Trophoblast cell (in vitro differentiated cells and primary cell): ENCODE results near the gene NETO2.

Experiments used
- DNase-seq, 2 donors: peaks; one replicate each; pipeline ENCODE4 v3.0.0-alpha.2; 2016
- H2AFZ ChIP-seq: 2 replicates; pipeline ENCODE4 v1.6.1; 2013; ENCODE audit warnings: low read length, moderate library complexity, mild to moderate bottlenecking; ENCODE audit not compliant: insufficient read depth, poor library complexity
- H2AK5ac ChIP-seq: 2 replicates; pipeline ENCODE4 v1.6.1; 2013; ENCODE audit warnings: mild to moderate bottlenecking, low read length
- H2BK120ac ChIP-seq: 2 replicates; pipeline ENCODE4 v1.6.1; 2013; ENCODE audit warnings: low read length, mild to moderate bottlenecking, moderate library complexity; ENCODE audit not compliant: insufficient read depth, poor library complexity
- H2BK12ac ChIP-seq: 2 replicates; pipeline ENCODE4 v1.6.1; 2013; ENCODE audit warnings: mild to moderate bottlenecking, low read length, moderate library complexity
- H2BK5ac ChIP-seq: 2 replicates; pipeline ENCODE4 v1.6.1; 2013; ENCODE audit warnings: low read length, low read depth, moderate library complexity, mild to moderate bottlenecking; ENCODE audit not compliant: poor library complexity
- H3K14ac ChIP-seq: 2 replicates; pipeline ENCODE4 v1.6.1; 2013; ENCODE audit warnings: mild to moderate bottlenecking, low read length
- H3K18ac ChIP-seq: 2 replicates; pipeline ENCODE4 v1.6.1; 2013; ENCODE audit warnings: mild to moderate bottlenecking, low read length
- H3K23ac ChIP-seq: 2 replicates; pipeline ENCODE4 v1.6.1; 2013; ENCODE audit warnings: low read length
- H3K27ac ChIP-seq: 2 replicates; pipeline ENCODE4 v1.5.1; 2013; ENCODE audit warnings: low read depth, mild to moderate bottlenecking, inconsistent platforms, low read length, moderate library complexity
- H3K27me3 ChIP-seq: 2 replicates; pipeline ENCODE4 v1.6.1; 2013; ENCODE audit warnings: inconsistent platforms, mild to moderate bottlenecking, low read length, moderate library complexity; ENCODE audit not compliant: insufficient read depth
- H3K36me3 ChIP-seq, 2 experiments: 1 replicate in 1 of 2; 2 replicates in 1 of 2; pipeline ENCODE4 v1.6.1; 2013; ENCODE audit warnings: low read length in 2 of 2, mild to moderate bottlenecking in 2 of 2, moderate library complexity in 1 of 2; ENCODE audit not compliant: insufficient read depth in 2 of 2, control insufficient read depth in 1 of 2
- H3K4ac ChIP-seq: 2 replicates; pipeline ENCODE4 v1.6.1; 2013; ENCODE audit warnings: low read depth, mild to moderate bottlenecking, low read length, moderate library complexity
- H3K4me1 ChIP-seq, 2 experiments: 1 replicate in 1 of 2; 2 replicates in 1 of 2; pipeline ENCODE4 v1.6.1; 2013; ENCODE audit warnings: low read length in 2 of 2, mild to moderate bottlenecking in 2 of 2, moderate library complexity in 1 of 2; ENCODE audit not compliant: insufficient read depth in 2 of 2, control insufficient read depth in 1 of 2
- H3K4me2 ChIP-seq: 2 replicates; pipeline ENCODE4 v1.6.1; 2013; ENCODE audit warnings: inconsistent platforms, mild to moderate bottlenecking, low read length, moderate library complexity
- H3K4me3 ChIP-seq: 2 replicates; pipeline ENCODE4 v1.5.1; 2013; ENCODE audit warnings: mild to moderate bottlenecking, low read depth, low read length, inconsistent platforms
- H3K79me1 ChIP-seq: one replicate; pipeline ENCODE4 v1.6.1; 2013; ENCODE audit warnings: low read length
- H3K79me2 ChIP-seq: 2 replicates; pipeline ENCODE4 v1.6.1; 2013; ENCODE audit warnings: low read length, mild to moderate bottlenecking; ENCODE audit not compliant: control insufficient read depth, insufficient read depth, poor library complexity
- H3K9ac ChIP-seq: 2 replicates; pipeline ENCODE4 v1.6.1; 2013; ENCODE audit warnings: mild to moderate bottlenecking, low read length
- H3K9me3 ChIP-seq: 2 replicates; pipeline ENCODE4 v1.6.1; 2013; ENCODE audit warnings: low read depth, mild to moderate bottlenecking, control low read depth, inconsistent platforms, low read length; ENCODE audit not compliant: insufficient read depth
- H4K12ac ChIP-seq: 2 replicates; pipeline ENCODE4 v1.6.1; 2013; ENCODE audit warnings: low read depth, mild to moderate bottlenecking, low read length, moderate library complexity
- H4K8ac ChIP-seq: 2 replicates; pipeline ENCODE4 v1.6.1; 2013; ENCODE audit warnings: low read depth, mild to moderate bottlenecking, low read length, moderate library complexity
- H4K91ac ChIP-seq: one replicate; pipeline ENCODE4 v1.6.1; 2013; ENCODE audit warnings: low read depth, mild to moderate bottlenecking, low read length, moderate library complexity
- WGBS: extraction: QIAGEN DNeasy Blood & Tissue Kit; methylation state at CpG from one replicate; pipeline ENCODE4 v1.1.7; 2013; ENCODE audit warnings: missing lambda C conversion rate; ENCODE audit not compliant: insufficient read length, insufficient coverage; ENCODE audit errors: extremely low coverage; 5-methylcytosine and 5-hydroxymethylcytosine counted together

The NETO2 gene

DNA sequence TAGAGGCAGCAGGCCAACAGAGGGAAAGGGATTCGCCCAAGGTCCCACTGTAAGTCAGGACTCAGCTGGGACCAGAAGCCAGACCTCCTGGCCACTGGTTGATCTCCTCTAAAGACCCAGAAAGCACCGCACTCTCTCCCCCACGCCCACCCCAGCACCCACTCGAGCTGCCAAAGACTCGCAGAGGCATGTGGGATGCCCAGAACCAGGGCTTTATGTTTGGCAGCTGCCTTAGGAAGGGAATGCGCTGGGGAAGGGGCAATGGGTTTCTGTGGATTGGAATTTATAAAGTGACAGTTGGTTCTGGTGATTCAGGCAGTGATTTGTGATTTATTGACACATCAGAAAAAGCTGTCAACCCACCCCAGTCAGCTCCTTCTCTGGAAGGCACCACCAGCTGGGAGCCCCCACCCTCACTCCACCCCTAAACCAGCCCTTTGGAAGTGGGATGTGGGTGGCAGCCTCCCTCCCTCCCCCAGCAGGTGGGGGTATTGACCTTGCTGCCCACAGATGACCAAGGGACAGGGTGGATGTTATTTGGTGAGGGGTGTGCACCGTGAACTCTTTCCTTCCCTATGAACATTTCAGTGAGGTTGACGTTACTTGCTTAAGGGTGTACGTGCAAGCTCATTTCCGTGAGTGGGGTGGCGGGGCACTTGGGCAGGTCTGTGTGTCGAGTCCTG, 93.7 kb downstream of the NETO2 start:
- Histone ChIP-seq H2AFZ (no peak overlapping the region), H3K18ac (no peak overlapping the region), H4K8ac (no peak overlapping the region), H2BK120ac (no peak overlapping the region), H3K4ac (no peak overlapping the region), H3K4me3 (no peak overlapping the region), H3K79me2 (no peaks in the 10 kb centered on the region), H3K4me1 (no peaks in the 10 kb centered on the region), H2BK5ac (no peak overlapping the region), H2BK12ac (no peak overlapping the region), H3K27me3 (no peaks in the 10 kb centered on the region), H3K23ac (no peak overlapping the region), H3K9ac (no peak overlapping the region), H4K91ac (no peak overlapping the region), H3K14ac (no peak overlapping the region), H3K79me1 (no peaks in the 10 kb centered on the region), H3K36me3 (no peaks in the 10 kb centered on the region), H2AK5ac (no peak overlapping the region), H3K27ac (no peak overlapping the region), H3K9me3 (peaks cover 2% of the 10 kb centered on the region), H3K4me2 (no peak overlapping the region), H4K12ac (no peak overlapping the region)
- no CpG with 5 or more reads among the region's 12 CpGs for WGBS
- DNase-seq: no peak

DNA sequence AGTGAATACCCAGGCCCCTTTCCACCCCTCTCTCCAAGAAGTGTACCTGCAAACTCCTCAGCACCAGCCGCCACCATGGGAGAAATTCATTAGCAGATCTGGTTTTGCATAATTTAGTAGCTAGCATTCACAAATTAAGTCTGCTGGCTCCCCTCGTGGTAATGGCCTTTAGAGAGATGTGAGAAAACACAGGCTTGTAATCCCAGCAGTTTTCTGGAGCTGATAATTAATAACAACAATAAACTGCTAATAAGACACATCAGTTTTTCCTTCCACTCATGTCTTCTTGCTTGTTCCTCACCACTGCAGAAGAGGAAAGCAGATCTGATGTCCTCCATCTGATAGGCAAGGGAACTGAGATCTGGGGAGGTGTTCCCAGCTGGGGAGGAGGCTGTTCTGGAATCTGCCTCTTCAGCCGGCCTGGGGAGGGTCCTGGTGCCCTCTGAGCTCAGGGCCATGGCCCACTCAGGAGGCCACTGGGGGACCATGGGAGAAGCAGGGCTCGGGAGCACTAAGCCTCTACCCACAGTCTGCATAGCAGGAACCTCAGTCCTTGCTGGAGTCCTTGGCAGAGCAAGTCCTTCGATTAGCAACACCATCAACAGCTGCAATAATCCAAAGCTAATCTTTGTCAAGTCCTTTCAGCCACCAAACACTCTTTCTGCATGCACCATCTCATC, 96.1 kb downstream of the NETO2 start:
- H3K79me1 ChIP-seq: no peaks in the 10 kb centered on the region
- H4K12ac ChIP-seq: no peak overlapping the region
- no peak overlapping the region for H3K4me2 ChIP-seq
- no peak overlapping the region for H3K4ac ChIP-seq
- H2AK5ac ChIP-seq: no peak overlapping the region
- H3K23ac ChIP-seq: no peak overlapping the region
- no peak overlapping the region for H3K14ac ChIP-seq
- H2BK120ac ChIP-seq: no peak overlapping the region
- no peak overlapping the region for H4K8ac ChIP-seq
- no peak overlapping the region for H3K27ac ChIP-seq
- H3K9ac ChIP-seq: no peak overlapping the region
- no peaks in the 10 kb centered on the region for H3K79me2 ChIP-seq
- no peak overlapping the region for H3K18ac ChIP-seq
- H4K91ac ChIP-seq: no peak overlapping the region
- H3K36me3 ChIP-seq: no peaks in the 10 kb centered on the region
- H2BK5ac ChIP-seq: no peak overlapping the region
- no peak overlapping the region for H3K4me3 ChIP-seq
- WGBS: no CpG with 5 or more reads among the region's 5 CpGs
- H2BK12ac ChIP-seq: no peak overlapping the region
- no peak overlapping the region for H2AFZ ChIP-seq
- no peaks in the 10 kb centered on the region for H3K4me1 ChIP-seq
- H3K27me3 ChIP-seq: no peaks in the 10 kb centered on the region
- no peak for DNase-seq
- H3K9me3 ChIP-seq: peaks cover 2% of the 10 kb centered on the region

DNA sequence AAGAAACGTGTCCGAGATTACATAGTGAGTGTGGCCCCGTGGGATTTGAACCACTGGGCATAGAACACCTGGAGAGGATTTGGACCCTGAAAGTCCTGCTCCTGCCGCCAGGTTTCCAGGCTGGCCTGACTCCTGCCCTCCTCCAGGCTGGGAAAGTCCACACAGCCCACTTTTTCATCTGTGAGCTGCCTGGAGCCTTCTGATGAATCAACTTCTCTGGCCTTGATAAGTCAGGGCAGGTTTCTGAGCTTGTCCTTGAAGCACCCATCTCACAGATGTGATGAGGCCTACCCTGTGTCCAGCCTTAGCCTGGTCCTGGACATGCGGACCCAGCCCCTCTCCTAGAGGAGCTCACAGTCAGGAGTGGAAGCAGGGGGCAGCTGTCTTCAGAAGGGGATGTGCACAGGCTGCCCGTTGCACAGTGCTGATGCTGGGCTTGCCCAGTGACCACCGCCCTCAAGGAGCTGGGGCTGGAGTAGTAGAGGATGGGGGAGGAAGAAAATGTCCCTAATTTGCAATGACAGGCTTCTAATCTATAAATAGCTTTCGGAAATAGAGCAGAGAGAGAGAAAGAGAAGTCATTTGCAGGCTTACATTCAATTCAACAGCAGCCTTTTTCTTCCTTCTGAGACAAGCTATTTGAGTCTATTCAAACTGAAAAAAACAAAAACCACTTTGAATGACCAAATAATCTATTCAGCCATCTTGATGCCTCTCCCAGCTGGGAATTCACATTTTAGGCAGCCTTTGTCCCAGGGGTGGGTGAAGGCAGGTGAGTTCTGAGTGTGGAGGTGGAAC, 96.8 kb downstream of the NETO2 start:
- Histone ChIP-seq H2AK5ac (no peak overlapping the region), H3K18ac (no peak overlapping the region), H4K91ac (no peak overlapping the region), H3K4me3 (no peak overlapping the region), H3K4me1 (no peaks in the 10 kb centered on the region), H4K12ac (no peak overlapping the region), H3K27me3 (no peaks in the 10 kb centered on the region), H3K9me3 (peaks cover 2% of the 10 kb centered on the region), H2AFZ (no peak overlapping the region), H3K79me2 (no peaks in the 10 kb centered on the region), H3K23ac (no peak overlapping the region), H3K4me2 (no peak overlapping the region), H3K9ac (no peak overlapping the region), H3K14ac (no peak overlapping the region), H2BK120ac (no peak overlapping the region), H2BK5ac (no peak overlapping the region), H4K8ac (no peak overlapping the region), H2BK12ac (no peak overlapping the region), H3K27ac (no peak overlapping the region), H3K4ac (no peak overlapping the region), H3K79me1 (no peaks in the 10 kb centered on the region), H3K36me3 (no peaks in the 10 kb centered on the region)
- DNase-seq: no peak
- no CpG with 5 or more reads among the region's 8 CpGs for WGBS

DNA sequence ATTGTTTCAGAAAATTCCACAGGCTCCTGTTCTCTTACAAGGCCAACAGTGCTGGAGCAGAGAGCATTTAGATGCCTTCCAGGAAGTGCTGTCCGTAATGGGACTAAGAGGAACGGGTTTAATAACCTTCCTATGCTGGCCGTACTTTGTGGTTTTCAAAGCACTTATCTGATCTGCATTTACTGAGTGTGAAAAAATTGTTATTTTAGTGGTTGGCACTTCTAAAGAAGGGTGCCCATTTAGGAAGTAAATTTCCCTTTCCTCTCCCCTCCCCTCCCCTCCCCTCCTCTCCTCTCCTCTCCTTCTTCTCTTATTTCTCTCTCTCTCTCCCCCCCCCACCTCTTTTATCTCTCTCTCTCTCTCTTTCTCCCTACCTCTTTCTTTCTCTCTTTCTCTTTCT, 98.3 kb downstream of the NETO2 start:
- Histone ChIP-seq H3K36me3 (no peaks in the 10 kb centered on the region), H3K4ac (no peak overlapping the region), H2AK5ac (no peak overlapping the region), H4K91ac (no peak overlapping the region), H4K8ac (no peak overlapping the region), H3K79me2 (no peaks in the 10 kb centered on the region), H3K4me3 (no peak overlapping the region), H2BK12ac (no peak overlapping the region), H3K4me1 (no peaks in the 10 kb centered on the region), H3K23ac (no peak overlapping the region), H3K9ac (no peak overlapping the region), H4K12ac (no peak overlapping the region), H2AFZ (no peak overlapping the region), H3K9me3 (peaks cover 2% of the 10 kb centered on the region), H3K4me2 (no peak overlapping the region), H3K14ac (no peak overlapping the region), H3K27me3 (no peaks in the 10 kb centered on the region), H2BK120ac (no peak overlapping the region), H3K79me1 (no peaks in the 10 kb centered on the region), H3K27ac (no peak overlapping the region), H3K18ac (no peak overlapping the region), H2BK5ac (no peak overlapping the region)
- DNase-seq: no peak
- no CpG with 5 or more reads among the region's 3 CpGs for WGBS
